GM19193 (cell line): ENCODE data around the gene TAOK1.

Source experiments
- POLR2A ChIP-seq: IDR thresholded peaks from 4 replicates; pipeline ENCODE4 v1.6.1; 2011; ENCODE audit not compliant: insufficient read depth, insufficient read length; ENCODE audit errors: extremely low read depth

The TAOK1 gene

DNA sequence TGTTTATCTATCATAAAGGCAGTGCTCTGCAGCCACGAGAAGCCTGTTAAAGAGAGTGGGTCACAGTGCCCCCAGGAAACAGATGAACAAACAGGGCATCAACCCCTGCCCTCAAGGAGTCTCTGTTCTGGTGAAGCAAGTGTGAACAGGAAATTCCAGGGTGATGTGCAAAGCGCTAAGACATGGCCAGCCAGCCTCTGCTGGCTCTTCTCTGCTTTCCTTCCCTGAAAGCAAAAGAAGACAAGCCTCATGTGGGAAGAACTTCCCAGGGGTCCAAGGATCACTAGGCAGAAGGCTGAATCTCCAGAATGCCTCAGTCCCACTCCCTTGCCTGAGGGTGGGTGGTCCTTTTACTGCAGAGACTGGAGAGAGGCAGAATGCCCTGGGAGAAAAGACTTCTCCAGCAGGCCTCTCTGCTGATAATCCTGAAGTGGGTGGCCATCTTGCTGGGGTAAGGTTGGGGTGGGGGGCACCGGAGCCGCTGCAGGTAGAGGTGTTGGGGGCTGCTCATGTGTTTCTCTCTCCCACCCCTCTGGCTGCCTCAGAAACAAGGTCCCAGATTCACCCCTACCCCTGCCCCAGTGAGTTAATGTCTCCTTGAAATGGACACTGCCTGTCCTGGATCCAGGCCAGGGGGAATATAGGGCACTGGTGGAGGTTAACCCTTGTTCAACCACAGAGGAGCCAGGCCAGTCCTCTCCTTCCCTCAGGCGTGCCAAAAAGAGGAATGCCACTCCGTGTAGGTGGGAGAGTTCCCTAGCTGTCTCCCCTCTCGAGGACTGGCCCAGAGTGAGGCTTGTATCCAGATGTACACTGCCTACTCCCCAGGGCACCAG is 205.2 kb downstream of the TAOK1 start:
- TF ChIP-seq POLR2A = no peak

GRCh38 chr17:29595943-29596774 is 206.0 kb downstream of the TAOK1 start:
- no peak for TF ChIP-seq POLR2A

- no peak for TF ChIP-seq POLR2A
These were observed 206.6 kb downstream of the TAOK1 start for GRCh38 chr17:29596811-29597210.

DNA sequence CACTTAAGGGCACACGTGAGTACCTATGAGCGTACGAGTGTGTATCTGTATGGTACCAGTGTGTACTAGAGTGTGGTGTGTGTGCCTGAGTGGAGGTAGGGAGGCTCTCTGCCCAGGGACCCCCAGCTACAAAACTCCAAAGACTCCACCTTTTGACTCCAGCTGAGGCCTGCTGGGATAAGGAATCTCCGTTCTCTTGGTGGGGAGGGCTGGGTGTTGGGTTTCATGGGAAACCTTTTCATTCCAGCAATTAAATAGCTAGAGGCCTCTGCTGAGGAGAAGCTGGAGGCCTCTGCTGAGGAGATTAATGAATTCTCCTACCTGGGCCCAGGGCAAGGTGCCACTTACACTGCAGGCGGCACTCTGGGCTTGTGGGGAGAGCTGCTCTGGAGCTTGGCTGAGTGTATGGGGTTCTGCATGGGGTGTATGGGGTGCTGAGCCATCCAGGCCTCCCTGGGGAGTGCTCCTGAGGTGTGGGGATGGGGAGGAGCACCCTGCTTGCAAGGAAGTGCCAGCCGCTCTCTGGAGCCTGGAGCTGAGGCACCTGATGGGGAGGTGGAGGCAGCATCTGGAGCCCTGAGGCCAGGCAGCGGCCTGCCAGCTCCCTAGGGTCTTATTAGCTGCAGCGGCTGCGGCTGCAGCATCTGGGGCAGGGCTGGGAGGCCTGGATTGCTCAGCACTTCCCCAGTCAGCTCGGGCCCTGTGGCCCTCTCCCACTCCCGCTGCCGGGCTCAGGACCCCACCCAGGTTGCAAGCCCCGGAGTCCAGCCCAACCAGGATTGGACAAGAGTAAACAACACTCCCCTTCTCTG is 207.4 kb downstream of the TAOK1 start:
- no peak for TF ChIP-seq POLR2A
